ENCODE results near the gene TMEM132D.

The TMEM132D gene

GRCh38 chr12:129729170-129729569 is 174.7 kb downstream of the TMEM132D start:
- no peaks in the 10 kb centered on the region for H3K36me3 Mint-ChIP-seq (ENCODE audit: low read depth)
- peaks cover 10% of the 10 kb centered on the region for H3K9me3 Mint-ChIP-seq
- no peaks in the 10 kb centered on the region for H3K4me1 Mint-ChIP-seq
- peaks cover 7% of the 10 kb centered on the region for H3K27me3 Mint-ChIP-seq (ENCODE audit: low read depth)
- no peak for TF ChIP-seq CTCF (IDR thresholded peaks at IDR 0.05; ENCODE audit: unreplicated experiment in 3 of 3)
- H3K27ac Mint-ChIP-seq: no peak overlapping the region
- H3K4me3 Mint-ChIP-seq: no peak overlapping the region

- no peaks in the 10 kb centered on the region for H3K36me3 Mint-ChIP-seq (ENCODE audit: low read depth)
- H3K9me3 Mint-ChIP-seq: peaks cover 5% of the 10 kb centered on the region
- no peak overlapping the region for H3K4me3 Mint-ChIP-seq
- H3K27ac Mint-ChIP-seq: no peak overlapping the region
- H3K4me1 Mint-ChIP-seq: no peaks in the 10 kb centered on the region
- H3K27me3 Mint-ChIP-seq (ENCODE audit: low read depth): peaks cover 13% of the 10 kb centered on the region
- no peak for TF ChIP-seq CTCF (IDR thresholded peaks at IDR 0.05; ENCODE audit: unreplicated experiment in 3 of 3)
Observed at GRCh38 chr12:129727100-129727499, 176.7 kb downstream of the TMEM132D start.

GRCh38 chr12:129723260-129723659 is 180.6 kb downstream of the TMEM132D start:
- no peak for TF ChIP-seq CTCF (IDR thresholded peaks at IDR 0.05; ENCODE audit: unreplicated experiment in 3 of 3)
- Mint-ChIP-seq H3K9me3 (peaks cover 2% of the 10 kb centered on the region), H3K4me3 (no peak overlapping the region), H3K27ac (no peak overlapping the region), H3K4me1 (no peaks in the 10 kb centered on the region), H3K36me3 (ENCODE audit: low read depth) (no peaks in the 10 kb centered on the region), H3K27me3 (ENCODE audit: low read depth) (peaks cover 18% of the 10 kb centered on the region)

GRCh38 chr12:129720618-129721017 is 183.2 kb downstream of the TMEM132D start:
- Mint-ChIP-seq H3K4me1 (no peaks in the 10 kb centered on the region), H3K4me3 (no peak overlapping the region), H3K27me3 (ENCODE audit: low read depth) (peaks cover 15% of the 10 kb centered on the region), H3K27ac (no peak overlapping the region), H3K36me3 (ENCODE audit: low read depth) (no peaks in the 10 kb centered on the region), H3K9me3 (peaks cover 2% of the 10 kb centered on the region)
- no peak for TF ChIP-seq CTCF (IDR thresholded peaks at IDR 0.05; ENCODE audit: unreplicated experiment in 3 of 3)

- Mint-ChIP-seq H3K4me1 (no peaks in the 10 kb centered on the region), H3K36me3 (ENCODE audit: low read depth) (no peaks in the 10 kb centered on the region), H3K4me3 (no peak overlapping the region), H3K9me3 (no peaks in the 10 kb centered on the region), H3K27ac (no peak overlapping the region), H3K27me3 (ENCODE audit: low read depth) (peaks cover 12% of the 10 kb centered on the region)
- TF ChIP-seq CTCF (IDR thresholded peaks at IDR 0.05; ENCODE audit: unreplicated experiment in 3 of 3): no peak
Observed at GRCh38 chr12:129719416-129719815, 184.4 kb downstream of the TMEM132D start.

- H3K4me3 Mint-ChIP-seq: no peak overlapping the region
- H3K27me3 Mint-ChIP-seq (ENCODE audit: low read depth): peaks cover 10% of the 10 kb centered on the region
- H3K27ac Mint-ChIP-seq: no peak overlapping the region
- H3K9me3 Mint-ChIP-seq: no peaks in the 10 kb centered on the region
- no peaks in the 10 kb centered on the region for H3K36me3 Mint-ChIP-seq (ENCODE audit: low read depth)
- no peaks in the 10 kb centered on the region for H3K4me1 Mint-ChIP-seq
- TF ChIP-seq CTCF (IDR thresholded peaks at IDR 0.05; ENCODE audit: unreplicated experiment in 3 of 3): no peak
Observed at GRCh38 chr12:129717438-129717837, 186.4 kb downstream of the TMEM132D start.

All from nephron (organoid).